ENCODE results near the gene CTDSP1.

- TF ChIP-seq CTCF (IDR thresholded peaks at IDR 0.05) (no peak), POLR2A (IDR thresholded peaks at IDR 0.05) (no peak)
Observed at GRCh38 chr2:218421027-218421426, 21.4 kb downstream of the CTDSP1 start.
